ENCODE results near the gene FOLH1.
"Not testable (repeated sequence)": the region's sequence is repeated elsewhere in the genome, so short reads cannot be mapped to it uniquely, and the experiment has no call there.

DNA sequence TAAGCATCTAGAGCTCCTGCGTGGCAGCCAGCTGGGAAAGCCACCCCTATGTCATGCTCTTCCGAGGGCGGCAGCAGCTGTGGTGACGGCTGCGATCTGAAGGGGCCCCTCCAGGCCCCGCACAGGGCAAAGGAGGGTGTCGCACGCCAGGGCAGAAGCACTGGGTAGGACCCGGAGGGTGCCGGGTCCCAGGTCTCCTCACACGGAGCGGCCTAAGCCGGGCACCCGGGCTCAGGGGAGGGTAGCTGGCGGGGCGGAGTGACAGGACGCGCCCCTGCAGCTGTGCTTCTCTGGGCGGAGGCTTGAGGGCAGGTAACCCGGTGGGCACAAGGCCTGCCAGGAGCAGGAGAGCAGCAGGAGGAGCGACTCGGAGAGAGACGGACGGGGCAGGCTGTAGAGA is 106.0 kb downstream of the FOLH1 start:
- TF ChIP-seq CTCF (IDR thresholded peaks at IDR 0.05); REST (IDR thresholded peaks at IDR 0.05; ENCODE audit: insufficient read depth in 1 of 2, low read depth in 2 of 2, low read length in 1 of 2); POLR2AphosphoS5 (IDR thresholded peaks at IDR 0.05; ENCODE audit: low read depth, low read length): not testable (repeated sequence)

Measured in Panc1 (cell line).